Left lung (tissue), 10 donors: ENCODE results near the gene PTGIS. TPM values are rescaled to one million over a fixed set of nuclear protein-coding genes. Genes with fewer than 3 reads are reported as not detected.
A peak's percentile ranks its signal among the peaks of the same experiment; 100 is the strongest.
"Not testable (repeated sequence)": the region's sequence is repeated elsewhere in the genome, so short reads cannot be mapped to it uniquely, and the experiment has no call there.

Experiments
- ATAC-seq: fragments of 200-7000 bp; cut with Tn5 transposase; one replicate; pipeline ENCODE4 v1.9.1; 2020; ENCODE audit warnings: moderate library complexity
- DNase-seq, 4 donors: peaks; one replicate each; pipeline ENCODE4 v3.0.0-alpha.2; 2013 to 2020
- H3K27ac ChIP-seq, 2 donors: fragments of 200-600 bp; sonication (generic) in 1 of 2; one replicate each; pipeline versions ENCODE4 v1.5.0 to v1.8.0; 2020 to 2021
- H3K27me3 ChIP-seq, 2 donors: fragments of 200-600 bp; sonication (generic) in 1 of 2; one replicate each; pipeline versions ENCODE4 v1.5.0 to v1.8.0; 2020 to 2021
- H3K36me3 ChIP-seq, 2 donors: fragments of 200-600 bp; sonication (generic) in 1 of 2; one replicate each; pipeline versions ENCODE4 v1.5.0 to v1.8.0; 2020 to 2021
- H3K4me1 ChIP-seq, 2 donors: fragments of 200-600 bp; one replicate each; pipeline ENCODE4 v1.8.0; 2021
- H3K4me3 ChIP-seq, 2 donors: fragments of 200-600 bp; sonication (generic) in 1 of 2; one replicate each; pipeline versions ENCODE4 v1.5.0 to v1.8.0; 2020 to 2021; ENCODE audit warnings: mild to moderate bottlenecking in 1 of 2
- H3K9me3 ChIP-seq, 2 donors: fragments of 200-600 bp; sonication (generic) in 1 of 2; one replicate each; pipeline versions ENCODE4 v1.5.0 to v1.8.0; 2020 to 2021
- intact Hi-C, 2 donors: fragments of 100-400 bp; cut with DNase I; formaldehyde crosslinking; loops; one replicate each; pipeline versions ENCODE4 v1.11.2 to v1.14.2; 2022
- polyA plus RNA-seq, 6 donors: library from polyadenylated mRNA; unstranded; fragments of 120-200 nt; gene quantifications; one replicate each; pipeline ENCODE4 v1.2.1, GENCODE V29; 2013; ENCODE audit not compliant: insufficient read length in 6 of 6
- total RNA-seq, 2 donors: library from RNA; stranded (reverse); fragmentation: NEBNext Ultra II Directional; extraction: Animal tissue kit (Norgen Biotek cat#: 25700); gene quantifications; one replicate each; pipeline ENCODE4 v1.2.1, GENCODE V29; 2021
- TF ChIP-seq, protein P1 (sequence below), 2 donors: fragments of 200-600 bp; sonication (generic) in 1 of 2; IDR thresholded peaks; one replicate each; pipeline versions ENCODE4 v1.5.0 to v1.8.0; 2021; ENCODE audit warnings: antibody characterized with exemption in 2 of 2
- donor health status: DM: no; HTN: yes; CAD: no.
- donor health status: DM: no; HTN: no; CAD: no.

Gene PTGIS
- total and polyA plus RNA-seq, 8 donors = 6.2 to 46.0 (median 7.0) TPM

DNA sequence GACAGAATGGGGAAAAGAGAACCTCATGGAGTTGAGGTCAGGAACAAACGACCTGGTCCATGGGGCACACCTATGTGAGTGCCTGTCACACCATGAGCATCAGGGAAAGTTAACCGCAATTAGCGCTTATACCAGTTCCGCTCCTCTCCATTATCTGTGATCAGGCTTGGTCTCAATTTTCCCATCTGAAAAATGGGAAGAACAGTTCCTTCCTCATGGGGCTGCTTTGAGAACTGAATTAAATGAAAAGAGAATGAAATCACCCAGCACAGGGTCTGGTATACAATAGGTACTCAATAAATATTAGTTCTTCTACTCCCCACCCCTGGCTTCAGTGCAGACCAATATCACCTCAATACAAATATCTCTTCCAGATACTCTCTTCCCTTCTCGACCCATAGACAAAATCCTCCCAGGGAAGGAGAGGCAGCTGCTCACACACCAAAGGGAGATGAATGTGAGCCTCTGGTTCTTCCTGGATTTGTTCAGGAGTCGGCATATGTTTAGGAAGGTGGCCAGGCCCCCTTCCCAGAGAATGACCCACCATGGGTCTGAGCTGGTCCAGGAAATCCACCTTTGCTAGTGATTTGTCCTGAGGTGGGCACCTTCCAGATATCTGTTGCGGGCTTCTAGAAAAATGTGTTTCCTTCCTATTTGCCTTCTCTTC, 2.4 kb upstream of the PTGIS start:
- peaks cover 0 to 9% of the 10 kb centered on the region in 2 donors for H3K4me1 ChIP-seq

DNA sequence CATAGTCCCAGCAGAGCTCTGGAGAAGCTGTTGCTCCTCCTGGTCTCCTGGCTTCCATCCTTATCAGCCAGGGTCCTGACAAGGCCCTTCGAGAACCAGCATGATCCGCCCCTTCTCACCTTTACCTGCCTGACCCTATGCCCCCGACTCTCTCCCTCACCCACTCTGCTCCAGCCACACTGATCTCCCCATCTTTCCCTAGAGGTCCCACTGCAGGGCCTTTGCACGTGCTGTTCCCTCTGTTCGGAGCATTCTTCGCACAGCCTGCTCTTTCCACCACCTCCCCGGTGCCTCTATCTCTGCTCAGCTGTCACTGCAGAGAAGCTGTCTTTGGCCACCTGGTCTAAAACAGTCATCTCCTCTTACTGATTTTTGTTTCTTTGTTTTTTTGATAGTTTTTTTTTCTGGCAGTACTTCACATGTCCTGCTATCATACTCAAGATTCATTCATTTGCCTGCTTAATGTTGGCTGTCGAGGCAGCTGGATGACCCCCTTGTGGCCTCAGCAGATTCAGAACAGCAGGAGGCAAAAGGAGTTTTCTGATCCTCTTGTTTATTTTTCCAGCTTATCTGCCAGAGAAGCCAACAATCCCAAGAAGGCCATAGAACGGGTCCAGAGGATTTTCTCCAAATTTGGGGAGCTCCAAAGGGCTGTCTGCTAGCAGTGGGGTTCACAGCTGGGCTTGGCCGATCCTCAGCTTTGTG, 1.6 kb upstream of the PTGIS start:
- no peaks in the 10 kb centered on the region for H3K9me3 ChIP-seq
- DNase-seq = no peak
- H3K4me3 ChIP-seq = no peak overlapping the region
- H3K27me3 ChIP-seq = peaks cover 31 to 67% of the 10 kb centered on the region in 2 donors
- H3K27ac ChIP-seq = no peak overlapping the region
- H3K4me1 ChIP-seq = peaks cover 0 to 9% of the 10 kb centered on the region in 2 donors
- no peaks in the 10 kb centered on the region for H3K36me3 ChIP-seq
- intact Hi-C loops = no loop called here
- TF ChIP-seq, protein P1, sequence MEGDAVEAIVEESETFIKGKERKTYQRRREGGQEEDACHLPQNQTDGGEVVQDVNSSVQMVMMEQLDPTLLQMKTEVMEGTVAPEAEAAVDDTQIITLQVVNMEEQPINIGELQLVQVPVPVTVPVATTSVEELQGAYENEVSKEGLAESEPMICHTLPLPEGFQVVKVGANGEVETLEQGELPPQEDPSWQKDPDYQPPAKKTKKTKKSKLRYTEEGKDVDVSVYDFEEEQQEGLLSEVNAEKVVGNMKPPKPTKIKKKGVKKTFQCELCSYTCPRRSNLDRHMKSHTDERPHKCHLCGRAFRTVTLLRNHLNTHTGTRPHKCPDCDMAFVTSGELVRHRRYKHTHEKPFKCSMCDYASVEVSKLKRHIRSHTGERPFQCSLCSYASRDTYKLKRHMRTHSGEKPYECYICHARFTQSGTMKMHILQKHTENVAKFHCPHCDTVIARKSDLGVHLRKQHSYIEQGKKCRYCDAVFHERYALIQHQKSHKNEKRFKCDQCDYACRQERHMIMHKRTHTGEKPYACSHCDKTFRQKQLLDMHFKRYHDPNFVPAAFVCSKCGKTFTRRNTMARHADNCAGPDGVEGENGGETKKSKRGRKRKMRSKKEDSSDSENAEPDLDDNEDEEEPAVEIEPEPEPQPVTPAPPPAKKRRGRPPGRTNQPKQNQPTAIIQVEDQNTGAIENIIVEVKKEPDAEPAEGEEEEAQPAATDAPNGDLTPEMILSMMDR (IDR thresholded peaks at IDR 0.05) = no peak
- ATAC-seq = no peak

More for the DNA sequence above, 2.4 kb upstream of the PTGIS start:
- DNase-seq = no peak
- intact Hi-C loops = no loop called here
- H3K36me3 ChIP-seq = no peaks in the 10 kb centered on the region
- no peak overlapping the region for H3K27ac ChIP-seq
- H3K27me3 ChIP-seq = peaks cover 31 to 64% of the 10 kb centered on the region in 2 donors
- no peak for ATAC-seq
- H3K9me3 ChIP-seq = no peaks in the 10 kb centered on the region
- TF ChIP-seq, protein P1 (IDR thresholded peaks at IDR 0.05) = no peak
- H3K4me3 ChIP-seq = no peak overlapping the region

DNA sequence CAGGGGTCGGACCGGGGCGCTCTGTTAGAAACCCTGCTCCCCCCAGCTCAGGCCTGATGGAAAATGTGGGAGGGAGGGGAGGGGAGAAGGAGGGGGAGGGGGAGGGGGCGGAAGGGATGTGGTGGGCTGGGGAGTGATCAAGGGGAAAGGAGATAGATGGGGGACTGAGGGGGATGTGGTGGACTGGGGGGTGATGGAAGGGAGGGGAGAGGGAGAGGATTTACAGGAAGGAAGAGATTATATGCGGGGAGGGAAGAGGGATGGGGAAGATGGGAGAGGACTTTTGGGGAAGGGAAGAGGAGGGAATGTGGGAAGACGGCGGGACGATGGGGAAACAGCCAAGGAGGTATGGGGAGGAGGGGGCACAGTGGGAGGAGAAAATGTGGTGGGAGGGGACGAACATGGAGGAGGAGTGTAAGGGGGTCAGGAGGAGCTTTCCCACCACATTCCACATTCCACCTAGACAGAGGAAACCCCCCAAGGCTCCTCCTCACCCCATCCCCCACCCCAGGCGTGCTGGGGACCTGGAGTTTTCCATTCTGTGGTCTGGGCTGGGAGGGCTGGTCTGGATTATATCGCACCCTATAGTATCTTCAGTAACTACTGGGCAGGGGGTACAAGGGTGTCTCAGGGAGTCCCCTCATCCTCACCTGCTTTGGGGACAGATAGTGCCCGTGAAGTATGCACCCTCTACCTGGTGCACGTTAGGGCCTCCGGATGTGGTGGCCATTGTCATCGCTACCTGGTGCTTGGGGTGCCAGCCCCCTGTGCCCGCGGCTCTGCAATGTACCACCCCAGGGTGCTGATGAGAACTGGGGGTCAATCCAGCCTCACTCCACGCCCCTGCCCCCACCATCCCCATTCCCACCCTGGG, 578 bp upstream of the PTGIS start:
- Histone ChIP-seq H3K4me3 (no peak overlapping the region), H3K27me3 (peaks cover 31 to 67% of the 10 kb centered on the region in 2 donors), H3K27ac (peak overlapping the region in 1 of 2 donors; percentile 19), H3K36me3 (no peaks in the 10 kb centered on the region), H3K4me1 (peaks cover 0 to 9% of the 10 kb centered on the region in 2 donors), H3K9me3 (no peaks in the 10 kb centered on the region)
- TF ChIP-seq, protein P1 (IDR thresholded peaks at IDR 0.05) = no peak
- peak; percentile 32 for ATAC-seq
- DNase-seq = no peak
- intact Hi-C loops = no loop called here

DNA sequence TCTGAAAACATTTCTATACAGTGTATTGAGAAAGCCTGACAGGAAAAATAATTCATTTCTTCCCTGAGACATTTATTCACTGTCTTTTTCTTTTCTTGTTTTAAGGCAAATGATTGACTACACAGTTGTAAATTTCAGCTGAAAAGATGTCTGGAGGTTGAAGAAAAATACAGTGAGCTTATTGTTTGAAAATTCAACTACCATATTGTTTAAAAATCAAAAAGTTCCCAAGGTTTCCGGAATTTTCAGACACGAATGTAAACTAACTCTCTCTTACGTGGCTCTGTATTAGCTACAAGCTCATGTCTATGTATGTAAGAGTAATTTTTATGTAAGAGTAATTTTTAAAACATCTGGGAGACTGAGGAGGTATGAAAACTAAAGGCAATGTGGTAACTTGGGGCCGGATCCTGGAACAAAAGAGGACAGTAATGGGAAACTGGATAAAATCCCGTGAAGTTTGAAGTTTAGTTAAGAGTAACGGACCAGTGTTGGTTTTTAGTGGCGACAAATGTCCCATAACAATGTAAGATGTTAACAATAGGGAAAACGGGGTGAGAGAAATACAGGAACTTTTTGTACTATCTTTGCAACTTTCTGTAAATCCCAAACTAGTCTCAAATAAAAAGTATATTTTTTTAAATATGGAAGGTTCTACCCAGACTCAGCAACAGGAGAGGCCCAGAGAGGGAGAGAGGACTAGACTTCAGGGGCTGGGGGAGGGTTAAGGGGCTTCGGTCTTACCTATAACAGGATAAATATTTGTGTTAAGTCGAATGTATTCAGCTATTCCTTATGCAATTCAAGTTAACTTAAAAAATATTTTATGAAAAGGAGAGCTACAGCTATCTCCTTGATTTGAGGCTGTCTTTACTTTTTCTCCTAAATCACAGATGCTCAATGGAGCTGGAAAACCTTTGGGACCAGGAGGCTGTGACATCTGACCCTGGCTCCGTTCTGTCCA, 1.3 kb downstream of the PTGIS start:
- H3K9me3 ChIP-seq = no peaks in the 10 kb centered on the region
- H3K4me3 ChIP-seq = peak overlapping the region; percentile 28 to 35
- DNase-seq (no peak), ATAC-seq (no peak)
- peaks cover 4 to 13% of the 10 kb centered on the region in 2 donors for H3K4me1 ChIP-seq
- H3K36me3 ChIP-seq = no peaks in the 10 kb centered on the region
- peaks cover 31 to 67% of the 10 kb centered on the region in 2 donors for H3K27me3 ChIP-seq
- TF ChIP-seq, protein P1 (IDR thresholded peaks at IDR 0.05) = no peak
- intact Hi-C loops = no loop called here
- H3K27ac ChIP-seq = peak overlapping the region; percentile 61 to 72

DNA sequence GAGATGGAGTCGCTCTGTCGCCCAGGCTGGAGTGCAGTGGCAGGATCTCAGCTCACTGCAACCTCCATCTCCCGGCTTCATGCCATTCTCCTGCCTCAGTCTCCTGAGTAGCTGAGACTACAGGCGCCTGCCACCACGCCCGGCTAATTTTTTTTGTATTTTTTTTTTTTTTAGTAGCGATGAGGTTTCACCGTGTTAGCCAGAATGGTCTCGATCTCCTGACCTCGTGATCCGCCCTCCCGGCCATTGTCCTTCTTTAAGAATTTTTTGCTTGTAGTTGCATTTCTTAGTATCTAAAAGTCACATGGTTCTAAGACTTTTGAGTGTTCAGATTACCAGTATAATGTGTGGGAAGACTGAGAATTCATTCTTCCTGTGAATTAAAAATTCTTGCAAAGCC, 2.9 kb downstream of the PTGIS start:
- H3K4me3 ChIP-seq, intact Hi-C loops: not testable (repeated sequence)
- peaks cover 4 to 13% of the 10 kb centered on the region in 2 donors for H3K4me1 ChIP-seq

More for the DNA sequence above, 2.9 kb downstream of the PTGIS start:
- H3K27me3 ChIP-seq = peaks cover 27 to 52% of the 10 kb centered on the region in 2 donors
- ATAC-seq, H3K36me3 ChIP-seq, H3K27ac ChIP-seq, DNase-seq, H3K9me3 ChIP-seq: not testable (repeated sequence)
